HG03175 (cell line): ENCODE results near the gene CBX3.
A peak's percentile ranks its signal among the peaks of the same experiment; 100 is the strongest.
"Not testable (repeated sequence)": the region's sequence is repeated elsewhere in the genome, so short reads cannot be mapped to it uniquely, and the experiment has no call there.

Experiments used
- ATAC-seq: cut with Tn5 transposase; IDR thresholded peaks from one replicate; pipeline ENCODE4 v1.9.1; 2021; ENCODE audit warnings: mild to moderate bottlenecking, moderate library complexity; ENCODE audit not compliant: unreplicated experiment

Gene CBX3

GRCh38 chr7:26200444-26201246 lies 900 bp upstream of the CBX3 start, which contains the start of gene HNRNPA2B1:
Gene HNRNPA2B1, minus strand, starts transcription at chr7:26200746. Its CDS starts 169 bp downstream, at chr7:26200577.
- ATAC-seq: peak; percentile 56

GRCh38 chr7:26202019-26202990 lies 760 bp downstream of the CBX3 start:
- ATAC-seq: peak; percentile 2

- ATAC-seq: no peak
Measured at GRCh38 chr7:26203016-26203415, 1.5 kb downstream of the CBX3 start.

- no peak for ATAC-seq
Measured at GRCh38 chr7:26208040-26208439, 6.5 kb downstream of the CBX3 start.

GRCh38 chr7:26212921-26213718 lies 11.6 kb downstream of the CBX3 start:
- ATAC-seq: no peak

GRCh38 chr7:26213807-26214515 lies 12.4 kb downstream of the CBX3 start:
- no peak for ATAC-seq

GRCh38 chr7:26216049-26216448 lies 14.5 kb downstream of the CBX3 start:
- no peak for ATAC-seq

- ATAC-seq: no peak
Measured at GRCh38 chr7:26224359-26224758, 22.8 kb downstream of the CBX3 start.

- no peak for ATAC-seq
Measured at GRCh38 chr7:26227987-26228386, 26.4 kb downstream of the CBX3 start.

GRCh38 chr7:26233902-26234511 lies 32.5 kb downstream of the CBX3 start:
- no peak for ATAC-seq

- no peak for ATAC-seq
Measured at GRCh38 chr7:26237035-26237807, 35.7 kb downstream of the CBX3 start.

GRCh38 chr7:26238032-26238431 lies 36.5 kb downstream of the CBX3 start:
- no peak for ATAC-seq

- ATAC-seq: no peak
Measured at GRCh38 chr7:26245150-26245549, 43.6 kb downstream of the CBX3 start.

GRCh38 chr7:26250239-26250638 lies 48.7 kb downstream of the CBX3 start:
- no peak for ATAC-seq

- ATAC-seq: not testable (repeated sequence)
Measured at GRCh38 chr7:26261866-26262265, 60.3 kb downstream of the CBX3 start.
